Measurements from ENCODE around the gene MYADML2. TPM values are rescaled to one million over a fixed set of nuclear protein-coding genes. Genes with fewer than 3 reads are reported as not detected.

MYADML2 gene
- total RNA-seq, 4 donors from 2014 or later: 0.76 TPM; not detected in 3

DNA sequence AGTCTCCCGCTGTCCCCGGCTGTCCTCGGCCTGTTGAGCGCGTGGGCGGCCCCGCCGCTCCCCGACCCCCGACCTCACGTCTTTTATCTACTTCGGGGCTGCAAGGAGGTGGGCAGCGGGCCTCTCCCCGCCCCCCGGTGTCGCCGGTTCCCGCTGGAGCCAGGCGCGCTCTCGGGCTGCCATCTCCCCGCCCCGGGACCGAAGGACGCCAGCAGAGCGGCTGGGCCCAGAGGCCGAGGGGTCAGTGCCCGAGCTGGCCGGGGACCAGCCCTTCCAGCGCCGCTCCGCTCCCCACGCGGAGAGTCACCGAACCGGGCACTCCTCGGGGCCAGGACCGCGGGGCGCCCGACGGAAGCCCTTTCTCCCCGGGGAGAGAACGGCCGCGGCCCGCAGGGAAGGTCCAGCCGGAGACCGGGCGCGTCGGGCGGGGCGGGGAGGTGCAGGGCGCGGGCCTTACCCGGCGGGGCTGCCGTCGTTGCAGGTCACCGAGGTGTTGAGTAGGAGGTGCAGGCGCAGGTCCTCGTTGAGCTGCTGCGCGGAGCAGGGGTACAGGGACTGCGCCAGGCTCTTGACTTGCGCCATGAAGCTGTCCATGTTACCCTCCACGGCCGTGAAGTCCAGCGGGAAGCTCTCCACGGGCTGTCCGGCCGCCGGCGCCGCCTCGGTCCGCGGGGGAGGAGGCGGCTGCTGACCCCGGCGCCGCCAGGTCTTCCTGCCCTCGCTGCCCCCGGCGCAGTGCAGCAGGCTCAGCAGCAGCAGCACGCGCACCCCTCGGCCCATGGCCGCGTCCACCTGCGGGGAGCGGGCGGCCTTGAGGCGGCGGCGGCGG, 13.3 kb upstream of the MYADML2 start:
- Histone ChIP-seq H3K4me1 (peaks cover 0 to 30% (median 15%) of the 10 kb centered on the region in 4 donors), H3K27ac (peak overlapping the region in 1 of 4 donors; percentile 52), H3K9me3 (no peaks in the 10 kb centered on the region), H3K36me3 (no peaks in the 10 kb centered on the region), H3K4me3 (peak overlapping the region; percentile 32 to 63 (median 53)), H3K27me3 (peaks cover 0 to 29% of the 10 kb centered on the region in 2 donors)
- no peak for TF ChIP-seq CTCF (IDR thresholded peaks at IDR 0.05)
- TF ChIP-seq POLR2A (IDR thresholded peaks at IDR 0.05): no peak
- DNase-seq: no peak

DNA sequence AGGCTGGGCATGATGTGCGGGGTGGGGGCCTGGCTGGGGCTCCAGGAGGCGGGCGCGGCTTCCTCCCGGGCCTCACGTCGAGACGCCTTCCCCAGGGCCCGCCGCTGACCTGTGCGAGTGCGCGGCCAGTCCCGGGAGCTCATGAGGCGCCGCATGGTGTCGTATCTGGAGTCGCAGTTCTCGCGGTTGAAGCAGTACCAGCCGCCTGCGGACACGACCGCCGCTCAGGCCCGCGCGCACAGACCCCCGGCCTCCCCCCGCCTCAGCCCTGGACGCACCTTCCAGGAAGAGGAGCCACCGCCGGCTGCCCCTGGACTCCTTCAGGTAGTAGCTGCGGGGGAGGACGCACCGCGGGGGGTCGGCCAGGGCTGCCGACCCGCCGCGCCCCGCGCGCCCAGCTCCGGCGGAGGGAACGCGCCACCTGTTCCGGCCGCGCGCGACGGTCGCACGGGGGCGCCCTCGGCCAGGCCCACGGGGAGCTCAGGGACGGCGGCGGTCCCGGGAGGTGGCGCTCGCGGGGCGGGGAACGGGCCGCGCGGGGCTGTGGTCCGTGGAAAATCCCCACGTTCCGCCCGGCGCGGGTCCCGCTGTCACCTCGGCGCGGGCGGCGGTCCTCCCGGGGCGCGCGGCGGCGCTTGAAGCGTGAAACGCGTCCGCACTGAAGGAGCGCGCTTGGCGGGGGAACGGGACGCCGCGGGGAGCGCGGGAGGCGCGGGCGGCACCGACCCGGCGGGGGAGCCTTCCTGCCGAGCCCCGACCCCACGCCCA, 12.5 kb upstream of the MYADML2 start:
- DNase-seq: peak; percentile 78 to 88 (median 85)
- H3K27me3 ChIP-seq: peaks cover 0 to 29% of the 10 kb centered on the region in 2 donors

GRCh38 chr17:81958633-81959342, 11.8 kb upstream of the MYADML2 start:
- H3K27me3 ChIP-seq: peaks cover 0 to 29% of the 10 kb centered on the region in 2 donors

More for the DNA sequence above, 12.5 kb upstream of the MYADML2 start:
- TF ChIP-seq CTCF (IDR thresholded peaks at IDR 0.05) (peak; percentile 80 to 99 (median 97)), POLR2A (IDR thresholded peaks at IDR 0.05) (no peak)
- Histone ChIP-seq H3K4me1 (peaks cover 0 to 30% (median 15%) of the 10 kb centered on the region in 4 donors), H3K9me3 (no peaks in the 10 kb centered on the region), H3K4me3 (peak overlapping the region; percentile 32 to 63 (median 53)), H3K36me3 (no peaks in the 10 kb centered on the region), H3K27ac (peak overlapping the region in 1 of 4 donors; percentile 52)

GRCh38 chr17:81957691-81958432, 10.8 kb upstream of the MYADML2 start:
- Histone ChIP-seq H3K9me3 (no peaks in the 10 kb centered on the region), H3K27me3 (peaks cover 0 to 29% of the 10 kb centered on the region in 2 donors), H3K27ac (no peak overlapping the region), H3K4me3 (no peak overlapping the region), H3K36me3 (no peaks in the 10 kb centered on the region), H3K4me1 (peaks cover 0 to 30% (median 15%) of the 10 kb centered on the region in 4 donors)
- TF ChIP-seq CTCF (IDR thresholded peaks at IDR 0.05) (no peak), POLR2A (IDR thresholded peaks at IDR 0.05) (no peak)
- no peak for DNase-seq

More at GRCh38 chr17:81958633-81959342, 11.8 kb upstream of the MYADML2 start:
- peaks cover 0 to 30% (median 15%) of the 10 kb centered on the region in 4 donors for H3K4me1 ChIP-seq
- TF ChIP-seq CTCF (IDR thresholded peaks at IDR 0.05) (no peak), POLR2A (IDR thresholded peaks at IDR 0.05) (no peak)
- DNase-seq: no peak
- H3K27ac ChIP-seq: peak overlapping the region in 1 of 4 donors; percentile 52
- no peaks in the 10 kb centered on the region for H3K9me3 ChIP-seq
- H3K4me3 ChIP-seq: peak overlapping the region in 1 of 4 donors; percentile 59
- H3K36me3 ChIP-seq: no peaks in the 10 kb centered on the region

All from Peyer's patch (tissue), 4 donors.